Limb (tissue), 2 donors: ENCODE measurements around the gene COBL.
A peak's percentile ranks its signal among the peaks of the same experiment; 100 is the strongest.

ENCODE experiments used
- DNase-seq, 2 donors: peaks; one replicate each; pipeline ENCODE4 v3.0.0-alpha.2; 2016; ENCODE audit errors: extremely low spot score in 2 of 2

The COBL gene

GRCh38 chr7:51316666-51317581, at the start of gene COBL:
Gene COBL, minus strand, starts transcription at chr7:51316809. Its CDS starts 176 bp downstream, at chr7:51316633.
- peak in 1 of 2 donors; percentile 61 for DNase-seq

GRCh38 chr7:51366172-51366728, 49.6 kb upstream of the COBL start:
- no peak for DNase-seq

GRCh38 chr7:51357821-51358220, 41.2 kb upstream of the COBL start:
- no peak for DNase-seq

DNA sequence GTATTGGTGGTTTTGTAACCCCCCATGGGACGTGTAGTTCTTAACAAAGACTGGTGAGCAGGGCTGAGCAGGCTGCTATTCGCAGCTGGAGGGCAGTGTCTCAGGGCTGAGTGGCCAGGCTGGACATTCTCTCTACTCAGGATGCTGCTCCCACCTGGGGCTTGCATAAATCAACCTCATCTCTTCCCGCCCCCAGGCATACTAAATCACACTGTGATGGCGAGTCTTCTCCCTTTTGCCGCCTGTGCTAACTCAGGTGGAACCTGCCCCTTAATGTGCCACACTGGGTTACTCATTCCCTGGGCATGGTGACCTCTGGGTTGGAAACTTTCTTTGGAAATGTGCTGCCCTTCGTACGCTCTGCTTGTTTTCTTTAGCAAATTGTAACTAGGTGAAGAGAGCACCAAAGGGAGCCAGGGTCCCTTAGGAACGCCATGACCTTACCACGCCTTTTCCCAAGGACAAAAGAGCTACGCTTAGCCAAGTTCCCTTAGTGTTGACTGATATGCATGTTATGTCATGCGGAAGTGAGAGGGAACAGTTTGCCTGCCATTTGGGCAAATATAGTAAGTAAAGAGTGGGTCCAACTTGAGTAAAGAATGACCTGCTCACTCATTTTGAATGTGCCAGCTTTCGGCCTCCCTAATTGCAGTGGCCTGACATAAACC, 40.4 kb upstream of the COBL start:
- no peak for DNase-seq

GRCh38 chr7:51354897-51355296, 38.3 kb upstream of the COBL start:
- DNase-seq = no peak

- no peak for DNase-seq
These were observed 37.8 kb upstream of the COBL start for GRCh38 chr7:51354434-51354833.

DNA sequence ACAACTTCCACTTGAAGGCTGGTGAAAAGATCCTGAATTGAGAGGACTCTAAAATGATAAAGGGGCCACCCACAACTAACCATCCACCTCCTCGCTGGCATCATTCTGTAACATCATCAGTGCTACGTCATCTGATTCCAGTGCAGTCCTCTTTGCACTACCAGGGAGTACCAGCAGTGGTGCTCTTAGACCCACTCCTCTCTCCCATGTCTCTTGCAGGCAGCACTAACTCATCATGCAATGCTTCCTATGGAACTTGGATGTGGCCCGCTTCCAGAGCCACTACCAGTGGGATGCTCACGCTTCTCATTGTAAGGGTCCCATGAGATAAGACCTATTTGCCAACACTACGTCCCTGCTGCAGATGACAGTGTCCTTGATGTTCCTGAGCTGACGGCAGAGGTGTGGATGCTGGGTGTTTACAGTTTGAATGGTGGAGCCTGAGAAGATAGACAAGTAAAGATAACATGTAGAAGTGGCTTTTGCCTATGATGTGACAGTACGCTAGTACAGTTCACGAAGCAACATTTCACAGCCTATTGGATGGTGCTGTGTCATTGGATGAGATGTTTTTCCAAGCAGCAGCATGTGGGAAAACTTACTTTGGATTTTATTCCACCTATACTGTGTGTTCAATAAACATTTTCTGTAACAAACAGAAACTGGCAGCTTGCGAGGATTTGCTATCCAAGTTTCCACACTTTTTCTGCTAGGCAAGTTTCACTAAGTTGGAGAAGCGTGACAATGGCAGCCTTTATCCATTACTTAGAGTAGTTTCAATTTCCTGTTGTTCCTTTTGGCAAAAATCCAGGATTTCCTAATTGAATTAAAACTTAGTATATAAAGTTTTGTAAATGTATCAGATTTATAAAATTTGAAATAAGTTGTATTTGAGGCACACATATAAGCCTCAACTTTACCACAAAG, 35.8 kb upstream of the COBL start:
- DNase-seq = peak in 1 of 2 donors; percentile 21

GRCh38 chr7:51351661-51352060, 35.1 kb upstream of the COBL start:
- no peak for DNase-seq

DNA sequence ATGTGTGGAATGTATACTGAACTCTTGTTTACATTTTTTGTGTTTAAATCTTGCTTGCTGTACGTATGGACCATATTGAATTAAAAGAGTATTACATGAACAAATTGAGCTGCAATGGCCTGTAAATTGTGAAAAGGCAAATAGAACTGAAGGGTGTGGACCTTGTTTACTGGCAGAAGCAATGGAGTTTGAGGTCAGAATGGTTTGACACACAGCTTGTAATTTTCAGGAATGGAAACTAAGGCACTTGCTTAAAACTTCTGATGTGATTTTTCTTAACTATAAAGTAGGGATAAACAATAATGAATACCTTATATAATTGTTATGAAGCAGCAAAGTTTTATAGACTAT, 33.9 kb upstream of the COBL start:
- no peak for DNase-seq

- peak; percentile 49 to 71 for DNase-seq
These were observed 33.4 kb upstream of the COBL start for GRCh38 chr7:51349820-51350545.

DNA sequence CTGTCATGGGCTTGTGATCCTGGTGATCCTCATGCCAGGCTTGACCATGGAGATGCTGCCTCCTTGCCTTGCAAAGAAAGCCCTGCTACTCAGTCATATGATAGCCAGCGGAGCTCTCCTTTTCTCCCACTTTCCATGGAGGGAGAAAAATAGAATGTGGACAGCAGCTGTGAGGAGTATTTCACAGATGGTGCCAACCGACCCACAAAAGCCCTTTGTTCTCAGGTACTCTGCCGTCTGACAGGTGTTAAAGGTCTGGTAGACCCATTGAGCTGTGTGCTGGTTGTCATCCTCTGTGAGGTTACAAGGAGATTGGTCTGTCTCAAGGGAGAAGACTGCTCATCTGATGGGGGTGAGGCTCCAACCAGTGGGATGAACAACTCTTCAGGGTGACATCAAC, 29.5 kb upstream of the COBL start:
- DNase-seq = no peak

GRCh38 chr7:51344406-51345138, 28.0 kb upstream of the COBL start:
- peak in 1 of 2 donors; percentile 42 for DNase-seq

GRCh38 chr7:51340936-51341335, 24.3 kb upstream of the COBL start:
- no peak for DNase-seq

DNA sequence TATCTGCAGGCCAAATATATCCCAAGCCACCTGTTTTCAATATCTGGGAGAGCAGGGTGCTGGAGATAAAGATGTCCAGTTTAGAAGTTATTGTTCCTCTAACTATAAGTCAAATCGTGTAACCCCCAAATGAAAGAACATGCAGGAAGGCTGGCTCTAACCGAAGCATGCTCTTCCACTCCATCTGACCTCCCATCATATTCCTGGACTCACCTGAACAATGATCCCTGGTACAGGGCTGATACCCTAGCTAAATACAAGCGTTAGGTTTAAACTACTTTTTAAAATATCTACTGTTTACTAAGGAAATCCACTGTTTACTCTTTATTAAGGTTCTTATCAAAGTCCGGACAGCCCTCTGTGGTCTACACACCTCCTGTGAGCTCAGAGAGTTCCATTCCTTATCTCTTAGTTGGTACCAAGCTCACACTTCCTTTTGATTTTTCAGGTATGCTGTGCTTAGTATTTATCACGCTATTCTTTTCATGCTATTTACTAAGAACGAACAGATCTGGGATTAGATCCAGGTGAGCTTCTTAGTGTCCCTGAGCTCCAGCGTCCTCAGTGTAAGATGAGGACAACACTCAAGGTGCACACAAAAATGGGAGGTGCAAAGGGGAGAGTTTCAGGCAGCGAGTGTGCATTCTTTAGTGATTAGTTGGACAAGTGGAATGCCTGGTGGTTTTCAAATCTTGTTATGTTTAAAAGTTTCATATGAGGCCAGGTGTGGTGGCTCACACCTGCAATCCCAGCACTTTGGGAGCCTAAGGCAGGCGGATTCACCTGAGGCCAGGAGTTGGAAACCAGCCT, 23.6 kb upstream of the COBL start:
- no peak for DNase-seq

DNA sequence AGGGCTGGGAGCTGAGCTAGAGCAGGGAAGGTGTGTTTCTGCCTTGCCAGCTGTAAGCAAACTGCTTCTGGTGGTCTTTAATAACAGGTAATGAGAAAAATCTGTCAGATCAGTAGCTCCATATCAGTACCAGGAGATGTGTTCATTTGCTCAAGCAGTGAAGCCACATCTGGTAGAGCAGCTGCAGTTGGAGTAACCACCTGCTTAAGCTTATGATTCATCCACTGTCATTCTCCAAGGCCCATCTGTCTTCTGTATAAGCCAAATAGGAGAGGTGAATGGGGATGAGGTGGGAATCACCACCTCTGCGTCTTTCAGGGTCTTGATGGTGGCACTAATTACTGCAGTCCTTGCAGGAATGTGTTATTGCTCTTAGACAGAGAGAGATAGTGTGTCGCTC, 18.4 kb upstream of the COBL start:
- DNase-seq = no peak

GRCh38 chr7:51329696-51330263, 13.2 kb upstream of the COBL start:
- DNase-seq = no peak

DNA sequence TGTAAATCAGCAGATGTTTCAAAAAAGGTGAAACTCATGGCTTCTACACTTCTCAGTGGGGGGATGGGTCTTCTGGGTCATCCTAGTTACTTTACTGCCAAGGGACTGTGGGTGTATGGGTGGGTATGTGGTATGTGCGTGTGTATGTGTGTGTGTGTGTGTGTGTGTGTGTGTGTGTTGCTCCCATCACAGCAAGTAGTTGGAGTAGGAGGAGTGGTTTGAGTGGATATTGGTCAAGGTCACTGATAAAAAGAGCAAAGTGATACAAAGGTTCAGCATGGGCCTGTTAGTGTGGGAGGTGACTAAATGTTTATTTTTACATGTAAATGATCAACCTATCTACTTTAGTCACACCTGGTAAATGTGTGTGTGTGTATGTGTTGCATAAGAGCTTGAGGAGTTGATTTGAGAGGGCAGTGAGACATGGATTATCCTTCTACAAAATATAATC, 11.8 kb upstream of the COBL start:
- DNase-seq = no peak

- DNase-seq = no peak
These were observed 10.7 kb upstream of the COBL start for GRCh38 chr7:51327287-51327717.
